GM18520 (cell line): ENCODE data around the gene C2CD2.

Experiments used
- ATAC-seq: cut with Tn5 transposase; IDR thresholded peaks from one replicate; pipeline ENCODE4 v1.9.1; 2021; ENCODE audit not compliant: unreplicated experiment

Gene C2CD2

DNA sequence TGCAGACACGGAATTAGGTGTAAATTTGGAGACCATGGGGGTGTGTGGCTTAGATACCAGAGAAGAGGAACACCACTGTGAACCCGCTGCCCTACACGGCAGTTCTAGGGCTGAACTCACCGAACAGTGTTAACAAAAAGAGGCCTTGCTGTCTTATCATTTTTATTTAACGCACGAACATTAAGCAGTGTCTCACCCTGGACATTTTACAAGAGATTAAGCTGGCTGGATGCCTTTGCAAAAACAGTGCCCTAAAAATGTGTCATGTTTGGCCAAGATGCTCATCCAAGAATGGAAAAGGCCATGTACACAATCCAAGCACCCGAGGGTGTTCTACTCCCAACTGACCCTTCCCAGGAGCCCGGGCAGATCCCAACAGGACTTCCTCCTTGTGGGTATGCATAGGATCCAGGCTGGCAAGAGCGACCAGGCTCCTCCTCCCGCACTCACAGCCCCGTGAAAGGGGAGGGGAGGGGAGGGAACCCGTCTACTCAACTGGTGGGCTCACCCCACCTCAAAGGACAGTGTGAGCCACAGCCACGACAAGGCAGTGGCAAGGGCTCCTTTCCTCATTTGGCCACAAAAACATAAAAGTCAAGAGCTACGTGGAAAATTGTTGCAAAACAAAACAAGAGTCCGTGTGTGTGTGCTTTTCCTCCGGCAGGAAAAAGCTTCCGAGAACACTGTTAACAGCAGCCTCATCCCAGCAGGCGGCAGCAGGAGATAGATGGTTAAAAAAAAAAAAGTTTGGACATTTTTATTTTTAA is 20.3 kb downstream of the C2CD2 start:
- ATAC-seq = no peak

DNA sequence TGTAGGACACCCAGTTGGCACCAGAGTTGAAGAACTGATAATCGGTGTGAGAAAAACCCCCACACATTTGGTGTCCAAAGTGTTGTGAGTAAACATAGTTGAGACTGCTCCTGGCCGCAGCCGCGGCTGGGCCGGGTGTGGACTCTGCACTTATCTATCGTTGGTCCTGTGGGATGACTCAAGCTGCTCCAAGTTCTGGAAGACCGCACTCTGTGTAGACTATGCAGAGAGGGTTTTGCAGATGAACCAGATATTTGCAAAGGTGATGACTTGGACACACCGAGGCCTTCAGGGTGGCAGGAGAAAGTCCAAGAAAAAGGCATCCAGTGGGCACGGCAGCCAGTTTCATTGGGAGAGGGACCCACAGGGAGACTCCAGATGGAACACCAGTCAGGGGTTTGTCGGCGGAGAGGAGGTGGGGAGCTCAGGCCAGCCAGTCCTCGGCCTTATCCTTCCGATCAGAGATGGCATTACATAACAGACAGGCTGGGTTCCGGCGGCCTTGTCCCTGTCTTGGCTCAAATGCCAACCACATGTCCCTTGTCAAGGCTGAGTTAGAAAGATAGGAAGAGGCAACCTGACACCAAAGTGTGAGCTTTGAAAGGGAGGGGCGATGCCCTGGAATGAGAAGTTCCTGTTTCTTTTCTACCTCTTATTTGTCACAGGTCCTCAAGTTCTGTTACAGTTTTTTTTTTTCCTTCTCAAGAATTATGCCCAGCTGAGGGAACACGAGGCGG is 21.1 kb downstream of the C2CD2 start:
- ATAC-seq = no peak

GRCh38 chr21:41932191-41932575 is 21.6 kb downstream of the C2CD2 start:
- ATAC-seq = no peak

- ATAC-seq = no peak
Observed at GRCh38 chr21:41931041-41931451, 22.8 kb downstream of the C2CD2 start.

DNA sequence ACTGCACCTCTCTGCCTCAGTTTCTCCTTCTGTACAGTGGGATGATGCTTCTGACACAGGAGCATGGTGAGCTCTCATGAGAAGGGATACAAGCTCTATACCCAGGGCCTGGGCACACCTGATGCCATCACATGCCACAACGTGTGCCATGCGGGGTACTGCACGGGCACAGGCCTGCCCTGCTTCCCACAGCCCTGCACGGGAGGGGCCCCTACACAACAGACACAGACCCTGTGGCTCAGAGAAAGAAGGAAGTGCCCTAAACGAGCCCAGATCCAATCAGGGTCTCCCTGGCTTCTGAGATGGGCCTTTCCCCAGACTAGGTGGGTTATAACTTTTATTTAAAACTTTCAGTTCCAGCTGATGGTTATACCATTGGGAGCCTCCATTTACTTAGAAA is 24.6 kb downstream of the C2CD2 start:
- no peak for ATAC-seq

GRCh38 chr21:41928621-41929220 is 25.1 kb downstream of the C2CD2 start:
- ATAC-seq = peak; percentile 70

DNA sequence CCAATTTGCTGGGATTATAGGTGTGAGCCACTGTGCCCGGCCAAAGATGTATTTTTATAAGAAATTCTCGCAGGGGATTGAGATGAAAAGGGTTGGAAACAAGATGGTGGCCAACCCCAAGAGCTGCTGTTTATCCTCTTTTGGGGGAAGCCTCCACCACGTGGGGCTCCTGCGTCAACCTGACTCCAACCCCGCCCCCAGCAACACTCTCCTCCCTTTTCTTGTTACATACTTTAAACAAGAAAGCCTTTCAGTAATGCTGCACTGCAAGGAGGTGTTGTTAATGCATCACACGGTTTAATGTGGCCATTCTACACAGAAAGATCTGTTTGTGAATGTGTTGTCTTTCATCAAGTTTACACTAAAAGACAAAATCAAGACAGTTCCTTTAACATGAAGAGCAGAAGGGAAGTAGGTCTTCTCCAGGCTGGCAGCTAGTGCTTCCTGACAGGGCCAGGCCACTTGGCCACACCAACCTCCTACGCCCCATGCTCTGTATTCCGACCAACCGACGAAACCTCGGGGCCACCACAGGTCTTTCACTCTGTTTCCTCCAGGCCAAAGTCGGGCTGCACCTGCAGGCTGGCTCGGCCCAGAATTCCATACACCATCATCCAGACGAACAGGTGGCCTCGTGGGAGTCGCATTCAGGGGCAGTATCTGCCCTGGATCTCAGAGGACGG is 25.9 kb downstream of the C2CD2 start:
- ATAC-seq = no peak

- no peak for ATAC-seq
Observed at GRCh38 chr21:41926807-41927171, 27.0 kb downstream of the C2CD2 start.

DNA sequence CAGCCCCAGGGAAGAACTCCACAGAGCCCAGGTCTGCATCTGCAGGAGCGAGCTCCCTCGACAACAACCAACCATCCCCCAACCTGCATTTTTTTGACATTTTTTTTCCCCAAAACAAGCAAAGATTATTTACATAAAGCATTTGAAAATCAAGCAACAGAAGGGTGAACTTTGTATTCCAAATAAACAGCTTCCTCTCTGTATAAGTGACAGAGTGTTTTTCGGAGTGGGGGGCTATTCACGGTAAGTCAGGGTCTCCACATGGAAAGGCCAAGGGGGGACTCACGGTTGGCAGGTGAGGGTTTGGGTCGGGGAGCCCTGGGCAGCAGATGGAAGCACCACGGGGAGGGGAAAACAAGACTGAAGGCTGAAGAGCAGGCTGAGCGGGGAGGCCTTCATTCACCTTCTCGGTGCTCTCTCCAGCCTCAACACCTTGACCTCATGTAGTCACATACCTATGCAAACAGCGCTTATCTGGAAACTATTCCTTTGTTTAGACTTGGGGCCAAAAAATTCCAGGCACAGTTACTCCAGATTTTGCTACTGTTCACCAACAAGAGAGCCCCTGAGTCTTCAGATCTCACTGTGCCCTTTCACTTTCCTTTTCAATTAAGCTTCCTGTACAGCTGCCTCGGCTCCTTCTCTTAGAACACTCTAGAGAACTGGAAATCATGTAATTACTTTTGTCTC is 27.6 kb downstream of the C2CD2 start:
- peak; percentile 39 for ATAC-seq

- ATAC-seq = no peak
Observed at GRCh38 chr21:41925767-41926116, 28.1 kb downstream of the C2CD2 start.

DNA sequence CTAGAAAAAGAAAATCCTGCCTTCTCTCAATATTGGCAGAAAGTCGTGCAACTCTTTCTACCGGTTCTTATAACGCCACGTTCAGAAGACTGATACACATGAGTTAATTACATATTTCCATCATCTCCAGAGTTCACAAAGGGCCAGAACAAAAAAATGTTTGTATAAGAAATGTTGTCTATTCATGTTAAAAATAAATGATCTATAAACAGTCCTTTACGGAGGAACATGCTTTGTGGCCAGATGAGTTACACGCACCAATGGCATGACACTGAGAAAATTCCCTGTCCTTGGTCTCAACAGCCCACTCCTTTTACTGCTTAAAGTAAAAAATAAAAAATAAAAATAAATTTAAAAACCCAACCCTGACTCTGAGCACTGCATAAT is 29.5 kb downstream of the C2CD2 start:
- no peak for ATAC-seq

- no peak for ATAC-seq
Observed at GRCh38 chr21:41923631-41924367, 30.0 kb downstream of the C2CD2 start.

DNA sequence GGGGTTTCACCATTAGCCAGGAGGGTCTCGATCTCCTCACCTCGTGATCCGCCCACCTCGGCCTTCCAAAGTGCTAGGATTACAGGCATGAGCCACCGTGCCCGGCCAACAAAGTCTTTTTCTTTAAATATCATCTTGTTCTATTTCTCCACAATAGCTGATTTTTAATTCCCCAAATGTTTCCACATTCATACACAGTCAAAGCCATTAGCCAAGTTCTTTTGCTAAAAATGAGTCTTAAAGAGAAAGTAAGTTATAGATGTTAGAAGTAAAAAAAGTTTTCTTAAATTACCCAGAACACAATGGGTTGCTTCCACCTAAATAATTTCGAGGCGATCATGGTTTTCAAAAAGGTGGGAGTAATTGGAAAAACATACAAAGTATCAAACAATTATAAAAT is 30.6 kb downstream of the C2CD2 start:
- ATAC-seq = no peak

DNA sequence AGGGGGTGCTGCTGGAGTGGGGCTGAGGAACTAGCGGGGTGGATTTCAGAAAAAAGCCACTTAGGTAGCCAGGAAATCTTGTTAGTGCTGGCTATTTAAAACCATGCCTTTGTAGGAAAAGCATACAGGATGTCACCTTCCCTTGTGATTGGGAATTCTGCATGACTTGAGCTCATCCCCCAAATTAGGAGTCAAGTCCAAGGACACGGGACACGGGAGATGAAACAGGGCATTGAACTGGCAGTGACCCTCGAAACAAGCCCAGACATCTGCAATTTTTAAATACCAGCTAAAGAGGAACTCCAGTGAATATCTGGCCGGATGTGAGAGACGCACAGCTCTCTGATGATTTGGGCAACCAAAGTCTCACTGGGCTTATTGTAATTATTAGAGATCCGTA is 32.8 kb downstream of the C2CD2 start:
- no peak for ATAC-seq

DNA sequence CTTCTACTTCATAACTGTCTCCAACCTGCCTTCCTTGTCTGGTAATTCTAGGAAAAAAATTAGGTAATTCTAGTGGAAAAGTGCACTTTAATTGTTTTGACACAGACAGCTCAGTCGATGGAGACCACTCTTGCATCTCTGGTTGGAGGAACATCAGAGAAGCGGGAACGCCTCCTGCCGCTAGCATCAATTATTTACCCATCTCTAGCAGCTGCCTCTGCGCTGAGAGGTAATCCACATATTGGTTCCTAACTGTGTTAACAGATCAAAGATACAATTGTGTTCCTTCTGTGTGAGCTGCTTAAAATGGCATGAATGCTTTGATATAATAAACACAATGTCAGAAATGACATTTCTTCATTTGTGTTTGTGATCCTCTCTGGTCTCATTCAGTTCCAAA is 33.3 kb downstream of the C2CD2 start:
- ATAC-seq = no peak

DNA sequence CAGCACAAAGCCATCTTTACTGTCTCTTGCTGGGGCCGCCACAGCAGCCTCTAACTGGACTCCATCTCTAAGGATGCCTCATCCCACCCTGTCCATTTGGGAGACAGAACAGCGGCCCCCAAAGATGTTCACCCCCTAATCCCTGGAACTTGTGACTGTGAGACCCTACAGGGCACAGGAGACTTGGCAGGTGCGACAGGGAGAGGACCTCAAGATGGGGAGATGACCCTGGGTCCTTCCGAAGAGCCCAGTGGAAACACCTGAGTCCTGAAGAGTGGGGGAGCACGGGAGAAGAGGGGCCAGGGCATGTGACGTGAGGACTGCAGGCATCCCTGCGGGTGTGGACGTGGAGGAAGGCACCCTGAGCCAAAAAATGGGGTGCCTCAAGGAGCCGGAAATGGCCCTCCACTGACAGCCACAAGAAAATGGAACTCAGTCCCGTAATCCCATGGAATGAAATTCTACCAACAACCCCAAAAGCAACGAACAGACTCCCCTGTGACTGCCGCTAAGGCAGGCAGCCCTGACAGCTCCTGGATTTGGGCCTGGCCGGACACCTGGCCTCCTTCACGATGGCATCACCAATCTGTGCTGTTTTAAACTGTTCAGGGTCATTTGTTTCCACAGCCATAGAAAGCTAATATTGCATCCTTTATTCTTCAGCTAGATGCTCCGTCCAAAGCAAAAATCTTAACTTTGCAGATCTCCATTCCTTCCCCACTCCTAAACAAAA is 34.0 kb downstream of the C2CD2 start:
- ATAC-seq = no peak

DNA sequence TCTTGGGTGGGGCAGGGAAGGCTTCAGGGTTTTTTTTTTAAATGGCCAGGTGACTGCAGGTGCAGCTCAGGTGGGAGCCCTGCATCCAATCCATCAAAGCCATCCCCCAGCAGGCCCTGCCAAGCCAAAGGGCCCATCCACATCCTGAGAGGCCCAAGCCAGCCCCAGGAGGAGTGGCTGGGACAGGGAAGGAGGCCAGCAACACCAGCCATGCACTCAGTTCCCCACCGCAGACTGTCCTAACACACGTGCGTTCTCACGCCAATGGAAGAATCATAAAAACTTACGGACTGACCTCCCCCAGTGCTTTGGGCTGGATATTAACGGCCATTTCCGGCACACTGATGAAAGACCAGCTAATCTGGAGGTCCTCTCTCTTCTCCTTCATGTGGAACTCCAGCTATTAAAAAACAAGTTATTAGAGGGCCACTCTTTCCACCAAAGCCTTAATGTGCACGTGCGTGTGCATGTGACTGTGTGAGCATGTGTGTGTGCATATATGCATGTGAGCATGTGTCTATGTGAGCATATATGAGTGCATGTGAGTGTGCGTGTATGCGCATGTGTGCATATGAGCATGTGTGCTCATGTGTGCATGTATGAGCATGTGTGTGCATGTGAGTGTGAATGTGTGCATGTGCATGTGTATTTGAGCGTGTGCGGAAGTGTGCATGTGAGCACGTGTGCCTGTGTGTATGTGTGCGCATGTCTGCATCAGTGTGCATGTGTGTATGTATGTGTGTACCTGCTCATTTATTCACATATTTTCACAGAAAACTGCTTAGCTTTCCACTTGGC is 35.1 kb downstream of the C2CD2 start:
- no peak for ATAC-seq

DNA sequence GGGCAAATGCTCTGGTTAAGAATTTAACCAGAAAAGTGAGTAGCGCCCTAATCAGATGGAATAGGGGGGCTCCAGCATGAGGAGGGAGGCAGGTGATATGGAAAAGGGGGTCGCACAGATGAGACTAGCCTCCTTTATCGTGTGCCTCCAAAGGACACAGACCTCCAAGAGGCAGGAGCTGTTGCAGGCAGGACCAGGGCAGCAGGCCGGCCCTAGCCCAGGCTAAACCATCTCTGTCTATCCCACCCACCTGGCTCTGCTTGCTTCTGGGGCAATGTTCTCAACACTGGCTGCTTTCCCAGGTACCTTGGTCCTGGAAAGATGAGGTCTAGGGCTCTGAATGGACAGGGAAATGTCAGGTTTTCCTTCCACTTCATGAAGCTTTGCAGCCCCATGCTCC is 36.3 kb downstream of the C2CD2 start:
- ATAC-seq = no peak

GRCh38 chr21:41916888-41917433 is 36.9 kb downstream of the C2CD2 start:
- ATAC-seq = no peak
